HG02840 (cell line): ENCODE data around the gene CNOT10.
"Not testable (repeated sequence)": the region's sequence is repeated elsewhere in the genome, so short reads cannot be mapped to it uniquely, and the experiment has no call there.

ENCODE experiments used
- ATAC-seq: cut with Tn5 transposase; IDR thresholded peaks from one replicate; pipeline ENCODE4 v1.9.1; 2021; ENCODE audit warnings: mild to moderate bottlenecking, moderate library complexity, moderate number of reproducible peaks; ENCODE audit not compliant: unreplicated experiment, low FRiP score

Gene CNOT10

GRCh38 chr3:32686713-32687112 is 1.7 kb downstream of the CNOT10 start:
- no peak for ATAC-seq

- ATAC-seq: no peak
These were observed 6.9 kb downstream of the CNOT10 start for GRCh38 chr3:32691847-32692246.

GRCh38 chr3:32696523-32696922 is 11.5 kb downstream of the CNOT10 start:
- ATAC-seq: no peak

GRCh38 chr3:32698506-32698905 is 13.5 kb downstream of the CNOT10 start:
- no peak for ATAC-seq

GRCh38 chr3:32699429-32699828 is 14.4 kb downstream of the CNOT10 start:
- no peak for ATAC-seq

- ATAC-seq: no peak
These were observed 15.3 kb downstream of the CNOT10 start for GRCh38 chr3:32700244-32700643.

GRCh38 chr3:32703491-32703972 is 18.5 kb downstream of the CNOT10 start:
- no peak for ATAC-seq

GRCh38 chr3:32705232-32705631 is 20.2 kb downstream of the CNOT10 start:
- no peak for ATAC-seq

- ATAC-seq: no peak
These were observed 21.5 kb downstream of the CNOT10 start for GRCh38 chr3:32706348-32707025.

GRCh38 chr3:32707026-32707370 is 22.0 kb downstream of the CNOT10 start:
- ATAC-seq: no peak

GRCh38 chr3:32708672-32709283 is 23.8 kb downstream of the CNOT10 start:
- ATAC-seq: no peak

- ATAC-seq: no peak
These were observed 24.4 kb downstream of the CNOT10 start for GRCh38 chr3:32709346-32709745.

GRCh38 chr3:32712506-32713055 is 27.6 kb downstream of the CNOT10 start:
- ATAC-seq: no peak

- ATAC-seq: no peak
These were observed 28.2 kb downstream of the CNOT10 start for GRCh38 chr3:32713181-32713580.

- ATAC-seq: no peak
These were observed 34.3 kb downstream of the CNOT10 start for GRCh38 chr3:32719335-32719734.

- no peak for ATAC-seq
These were observed 34.9 kb downstream of the CNOT10 start for GRCh38 chr3:32719931-32720330.

GRCh38 chr3:32725721-32726120 is 40.7 kb downstream of the CNOT10 start:
- ATAC-seq: no peak

GRCh38 chr3:32733631-32734229 is 48.7 kb downstream of the CNOT10 start:
- no peak for ATAC-seq

- no peak for ATAC-seq
These were observed 49.8 kb downstream of the CNOT10 start for GRCh38 chr3:32734756-32735155.

- not testable (repeated sequence) for ATAC-seq
These were observed 58.5 kb downstream of the CNOT10 start for GRCh38 chr3:32743470-32743869.

GRCh38 chr3:32743934-32744333 is 58.9 kb downstream of the CNOT10 start:
- ATAC-seq: no peak

- ATAC-seq: no peak
These were observed 66.4 kb downstream of the CNOT10 start for GRCh38 chr3:32751377-32751776.
